Measurements from ENCODE around the gene RNPS1. TPM values are rescaled to one million over a fixed set of nuclear protein-coding genes. Genes with fewer than 3 reads are reported as not detected.
A peak's percentile ranks its signal among the peaks of the same experiment; 100 is the strongest.

Gene RNPS1
- total and polyA plus RNA-seq, 9 of the 15 experiments (the other 6 are each of a cell fraction or from before 2014, with no cell fraction given): 44.9 to 338 (median 202) TPM

DNA sequence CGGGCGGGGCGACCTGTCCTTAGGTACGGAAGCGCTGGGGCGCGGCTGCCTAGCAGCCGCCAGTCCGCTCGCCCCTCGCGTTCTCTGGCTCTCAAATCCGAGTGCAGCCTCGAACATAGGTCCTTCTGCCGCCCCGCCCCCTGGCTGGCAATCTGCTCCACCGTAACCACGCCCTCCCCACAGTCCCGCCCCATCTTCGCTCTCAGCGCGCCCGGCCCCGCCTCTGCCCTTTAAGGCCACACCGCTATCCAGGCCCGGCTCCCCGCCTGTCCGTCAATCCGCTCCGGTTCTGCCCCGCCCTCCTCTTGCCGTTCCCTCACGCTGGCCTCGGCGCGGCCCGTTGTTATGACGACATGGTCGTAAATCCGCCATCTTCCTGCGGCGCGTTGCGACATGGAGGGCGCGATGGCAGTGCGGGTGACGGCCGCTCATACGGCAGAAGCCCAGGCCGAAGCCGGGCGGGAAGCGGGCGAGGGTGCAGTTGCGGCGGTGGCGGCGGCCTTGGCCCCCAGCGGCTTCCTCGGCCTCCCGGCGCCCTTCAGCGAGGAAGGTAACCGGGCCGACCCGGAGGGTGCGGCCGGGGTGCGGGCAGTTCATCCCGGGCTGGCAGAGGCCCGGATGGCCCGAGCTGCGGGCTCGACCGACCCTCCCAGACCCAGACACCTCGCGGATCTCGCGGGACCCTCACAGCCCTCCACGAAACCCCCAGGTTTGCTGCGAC, 44.5 kb downstream of the RNPS1 start, which contains the start of gene E4F1 (continued):
- TF ChIP-seq, protein P1, sequence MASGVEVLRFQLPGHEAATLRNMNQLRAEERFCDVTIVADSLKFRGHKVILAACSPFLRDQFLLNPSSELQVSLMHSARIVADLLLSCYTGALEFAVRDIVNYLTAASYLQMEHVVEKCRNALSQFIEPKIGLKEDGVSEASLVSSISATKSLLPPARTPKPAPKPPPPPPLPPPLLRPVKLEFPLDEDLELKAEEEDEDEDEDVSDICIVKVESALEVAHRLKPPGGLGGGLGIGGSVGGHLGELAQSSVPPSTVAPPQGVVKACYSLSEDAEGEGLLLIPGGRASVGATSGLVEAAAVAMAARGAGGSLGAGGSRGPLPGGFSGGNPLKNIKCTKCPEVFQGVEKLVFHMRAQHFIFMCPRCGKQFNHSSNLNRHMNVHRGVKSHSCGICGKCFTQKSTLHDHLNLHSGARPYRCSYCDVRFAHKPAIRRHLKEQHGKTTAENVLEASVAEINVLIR (CRISPR knock-in tag; IDR thresholded peaks at IDR 0.05): peak; percentile 56; the same call in 1 of the 2 replicates
- TF ChIP-seq MED1 (CRISPR knock-in tag; IDR thresholded peaks at IDR 0.05; ENCODE audit: borderline replicate concordance) (no peak), ZNF76 (CRISPR knock-in tag; IDR thresholded peaks at IDR 0.05; ENCODE audit: borderline replicate concordance) (no peak), TGIF2 (CRISPR knock-in tag; IDR thresholded peaks at IDR 0.05) (no peak), BRD4 (IDR thresholded peaks at IDR 0.05) (no peak), NCOA6 (IDR thresholded peaks at IDR 0.05) (no peak), ZNF143 (CRISPR knock-in tag; IDR thresholded peaks at IDR 0.05) (no peak), PTRF (tag; IDR thresholded peaks at IDR 0.05) (no peak), ZNF445 (CRISPR knock-in tag; IDR thresholded peaks at IDR 0.05; ENCODE audit: low read depth) (no peak), ZNF780A (CRISPR knock-in tag; IDR thresholded peaks at IDR 0.05) (no peak), FOXA3 (CRISPR knock-in tag; conservative IDR thresholded peaks at IDR 0.05 in 1 of 2, IDR thresholded peaks at IDR 0.05 in 1 of 2) (no peak), KDM5B (IDR thresholded peaks at IDR 0.05; ENCODE audit: insufficient replicate concordance, low read depth, low read length) (peak; percentile 92), KAT2B (IDR thresholded peaks at IDR 0.05; ENCODE audit: low read depth, low read length) (no peak), CBX2 (IDR thresholded peaks at IDR 0.05; ENCODE audit: insufficient read depth, low read length, poor library complexity, severe bottlenecking) (no peak), HDAC1 (IDR thresholded peaks at IDR 0.05) (peak in 1 of 2 experiments; percentile 83; a peak in 2 of 4 replicates), ZBTB8A (IDR thresholded peaks at IDR 0.05; ENCODE audit: partially characterized antibody) (no peak), JUNB (CRISPR knock-in tag; conservative IDR thresholded peaks at IDR 0.05) (no peak), ZNF3 (CRISPR knock-in tag; IDR thresholded peaks at IDR 0.05) (no peak), ZNF184 (CRISPR knock-in tag; IDR thresholded peaks at IDR 0.05) (no peak), ZZZ3 (IDR thresholded peaks at IDR 0.05) (no peak), NONO (IDR thresholded peaks at IDR 0.05; ENCODE audit: low read depth in 2 of 2, low read length in 1 of 2) (peak in 1 of 2 experiments; percentile 93; a peak in 2 of 4 replicates), HNRNPH1 (optimal IDR thresholded peaks at IDR 0.05; ENCODE audit: low read depth, low read length) (no peak)
- TF ChIP-seq, protein P2, sequence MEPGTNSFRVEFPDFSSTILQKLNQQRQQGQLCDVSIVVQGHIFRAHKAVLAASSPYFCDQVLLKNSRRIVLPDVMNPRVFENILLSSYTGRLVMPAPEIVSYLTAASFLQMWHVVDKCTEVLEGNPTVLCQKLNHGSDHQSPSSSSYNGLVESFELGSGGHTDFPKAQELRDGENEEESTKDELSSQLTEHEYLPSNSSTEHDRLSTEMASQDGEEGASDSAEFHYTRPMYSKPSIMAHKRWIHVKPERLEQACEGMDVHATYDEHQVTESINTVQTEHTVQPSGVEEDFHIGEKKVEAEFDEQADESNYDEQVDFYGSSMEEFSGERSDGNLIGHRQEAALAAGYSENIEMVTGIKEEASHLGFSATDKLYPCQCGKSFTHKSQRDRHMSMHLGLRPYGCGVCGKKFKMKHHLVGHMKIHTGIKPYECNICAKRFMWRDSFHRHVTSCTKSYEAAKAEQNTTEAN (CRISPR knock-in tag; IDR thresholded peaks at IDR 0.05): no peak
- TF ChIP-seq, protein P3, sequence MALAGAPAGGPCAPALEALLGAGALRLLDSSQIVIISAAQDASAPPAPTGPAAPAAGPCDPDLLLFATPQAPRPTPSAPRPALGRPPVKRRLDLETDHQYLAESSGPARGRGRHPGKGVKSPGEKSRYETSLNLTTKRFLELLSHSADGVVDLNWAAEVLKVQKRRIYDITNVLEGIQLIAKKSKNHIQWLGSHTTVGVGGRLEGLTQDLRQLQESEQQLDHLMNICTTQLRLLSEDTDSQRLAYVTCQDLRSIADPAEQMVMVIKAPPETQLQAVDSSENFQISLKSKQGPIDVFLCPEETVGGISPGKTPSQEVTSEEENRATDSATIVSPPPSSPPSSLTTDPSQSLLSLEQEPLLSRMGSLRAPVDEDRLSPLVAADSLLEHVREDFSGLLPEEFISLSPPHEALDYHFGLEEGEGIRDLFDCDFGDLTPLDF (CRISPR knock-in tag; IDR thresholded peaks at IDR 0.05): peak; percentile 43; the same call in 1 of the 2 replicates
- TF ChIP-seq, protein P4, sequence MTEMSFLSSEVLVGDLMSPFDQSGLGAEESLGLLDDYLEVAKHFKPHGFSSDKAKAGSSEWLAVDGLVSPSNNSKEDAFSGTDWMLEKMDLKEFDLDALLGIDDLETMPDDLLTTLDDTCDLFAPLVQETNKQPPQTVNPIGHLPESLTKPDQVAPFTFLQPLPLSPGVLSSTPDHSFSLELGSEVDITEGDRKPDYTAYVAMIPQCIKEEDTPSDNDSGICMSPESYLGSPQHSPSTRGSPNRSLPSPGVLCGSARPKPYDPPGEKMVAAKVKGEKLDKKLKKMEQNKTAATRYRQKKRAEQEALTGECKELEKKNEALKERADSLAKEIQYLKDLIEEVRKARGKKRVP (CRISPR knock-in tag; IDR thresholded peaks at IDR 0.05): no peak

All from K562 (cell line).